Endothelial cell (in vitro differentiated cells): ENCODE results near the gene INS. TPM values are rescaled to one million over a fixed set of nuclear protein-coding genes. Genes with fewer than 3 reads are reported as not detected.

Source experiments
- DNase-seq: peaks from one replicate; pipeline ENCODE4 v3.0.0; 2021; ENCODE audit warnings: low spot score
- H3K27ac Mint-ChIP-seq: one replicate; pipeline ENCODE4 v1.8.0; 2021; ENCODE audit warnings: mixed read lengths, inconsistent platforms; ENCODE audit not compliant: unreplicated experiment
- H3K27me3 Mint-ChIP-seq: one replicate; pipeline ENCODE4 v1.8.0; 2021; ENCODE audit warnings: mild to moderate bottlenecking, moderate library complexity, mixed read lengths, inconsistent platforms; ENCODE audit not compliant: unreplicated experiment
- H3K36me3 Mint-ChIP-seq: one replicate; pipeline ENCODE4 v1.8.0; 2021; ENCODE audit warnings: mild to moderate bottlenecking, low read depth, mixed read lengths, inconsistent platforms; ENCODE audit not compliant: unreplicated experiment
- H3K4me1 Mint-ChIP-seq: one replicate; pipeline ENCODE4 v1.8.0; 2021; ENCODE audit warnings: mild to moderate bottlenecking, mixed read lengths, inconsistent platforms; ENCODE audit not compliant: unreplicated experiment
- H3K4me3 Mint-ChIP-seq: one replicate; pipeline ENCODE4 v1.8.0; 2021; ENCODE audit warnings: mild to moderate bottlenecking, mixed read lengths, inconsistent platforms; ENCODE audit not compliant: unreplicated experiment
- H3K9me3 Mint-ChIP-seq: one replicate; pipeline ENCODE4 v1.8.0; 2021; ENCODE audit warnings: mixed read lengths, inconsistent platforms; ENCODE audit not compliant: unreplicated experiment
- CTCF ChIP-seq: fragments of 200-600 bp; sonication (generic); IDR thresholded peaks from one replicate; pipeline ENCODE4 v1.5.0; 2021; ENCODE audit warnings: antibody characterized with exemption; ENCODE audit not compliant: unreplicated experiment
- total RNA-seq: library from RNA; stranded (reverse); fragmentation: NEBNext Ultra II Directional; extraction: Animal tissue kit (Norgen Biotek cat#: 25700); gene quantifications from one replicate; pipeline ENCODE4 v1.2.1, GENCODE V29; 2021; ENCODE audit not compliant: unreplicated experiment

INS gene
- total RNA-seq, 1 donor from 2014 or later = not detected

GRCh38 chr11:2158296-2158737 is 2.7 kb downstream of the INS start:
- no peak for TF ChIP-seq CTCF
- Mint-ChIP-seq H3K27me3 (peaks cover 3% of the 10 kb centered on the region), H3K9me3 (no peaks in the 10 kb centered on the region), H3K4me3 (no peak overlapping the region), H3K4me1 (no peaks in the 10 kb centered on the region), H3K36me3 (no peaks in the 10 kb centered on the region), H3K27ac (no peak overlapping the region)
- DNase-seq = no peak

- H3K4me1 Mint-ChIP-seq = no peaks in the 10 kb centered on the region
- no peak overlapping the region for H3K4me3 Mint-ChIP-seq
- no peaks in the 10 kb centered on the region for H3K36me3 Mint-ChIP-seq
- H3K27me3 Mint-ChIP-seq = peaks cover 4% of the 10 kb centered on the region
- DNase-seq = no peak
- no peak for TF ChIP-seq CTCF
- no peak overlapping the region for H3K27ac Mint-ChIP-seq
- no peaks in the 10 kb centered on the region for H3K9me3 Mint-ChIP-seq
Measured at GRCh38 chr11:2157294-2158040, 3.5 kb downstream of the INS start.

GRCh38 chr11:2156416-2157182 is 4.4 kb downstream of the INS start:
- Mint-ChIP-seq H3K27me3 (peaks cover 4% of the 10 kb centered on the region), H3K4me3 (no peak overlapping the region), H3K36me3 (no peaks in the 10 kb centered on the region), H3K27ac (no peak overlapping the region), H3K9me3 (no peaks in the 10 kb centered on the region), H3K4me1 (no peaks in the 10 kb centered on the region)
- TF ChIP-seq CTCF = peak; percentile 93
- DNase-seq = peak; percentile 94

GRCh38 chr11:2155511-2155910 is 5.5 kb downstream of the INS start:
- Mint-ChIP-seq H3K27me3 (peaks cover 4% of the 10 kb centered on the region), H3K9me3 (no peaks in the 10 kb centered on the region), H3K36me3 (no peaks in the 10 kb centered on the region), H3K27ac (no peak overlapping the region), H3K4me1 (no peaks in the 10 kb centered on the region), H3K4me3 (no peak overlapping the region)
- TF ChIP-seq CTCF = no peak
- DNase-seq = no peak

- no peak for DNase-seq
- no peak overlapping the region for H3K27ac Mint-ChIP-seq
- no peak overlapping the region for H3K4me3 Mint-ChIP-seq
- H3K9me3 Mint-ChIP-seq = no peaks in the 10 kb centered on the region
- no peaks in the 10 kb centered on the region for H3K4me1 Mint-ChIP-seq
- no peaks in the 10 kb centered on the region for H3K36me3 Mint-ChIP-seq
- TF ChIP-seq CTCF = no peak
- peaks cover 7% of the 10 kb centered on the region for H3K27me3 Mint-ChIP-seq
Measured at GRCh38 chr11:2154889-2155288, 6.1 kb downstream of the INS start.
